ENCODE results near the gene SCCPDH.

DNA sequence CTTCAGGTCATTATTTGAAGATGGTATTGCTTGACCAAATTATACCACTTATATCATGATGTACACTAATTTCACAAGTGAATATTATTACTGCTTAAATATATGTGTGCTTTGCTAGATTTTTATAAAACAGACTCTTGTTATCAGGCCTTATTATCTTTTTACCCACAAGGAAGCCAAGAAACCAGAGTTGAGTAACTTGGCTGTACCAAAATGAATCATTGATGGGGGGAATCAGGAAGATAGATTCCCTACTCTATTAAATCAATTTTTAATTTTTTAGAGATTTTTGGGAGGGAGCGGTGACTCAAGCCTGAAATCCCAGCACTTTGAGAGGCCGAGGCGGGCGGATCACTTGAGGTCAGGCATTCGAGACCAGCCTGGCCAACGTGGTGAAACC, 16.0 kb upstream of the SCCPDH start:
- TF ChIP-seq CTCF (conservative IDR thresholded peaks at IDR 0.05 in 1 of 2, IDR thresholded peaks at IDR 0.05 in 1 of 2; ENCODE audit: low read depth in 1 of 2, low read length in 2 of 2) (no peak), EZH2 (IDR thresholded peaks at IDR 0.05; ENCODE audit: low read length, missing control alignments) (no peak)

All from fibroblast of lung (primary cell).